Measurements from ENCODE around the gene FAM120A.

The FAM120A gene

DNA sequence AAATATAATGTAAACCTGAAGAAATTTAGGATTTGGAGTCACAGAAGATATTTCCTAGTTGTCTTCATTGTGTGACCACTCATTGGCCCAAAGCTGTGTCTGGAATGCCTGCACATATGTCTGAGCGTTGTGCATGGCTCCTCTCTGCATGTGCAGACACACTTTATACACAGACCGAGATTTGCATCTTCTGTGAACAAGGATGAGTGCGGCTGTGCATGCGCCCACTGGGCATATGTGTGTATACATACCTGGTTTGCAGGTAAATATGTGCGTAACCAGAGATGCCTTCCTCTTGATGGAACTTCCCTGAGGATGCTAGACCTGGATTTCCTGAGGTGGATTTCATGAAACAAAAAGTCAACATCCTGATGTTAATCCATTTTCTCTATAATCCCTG lies 144.0 kb downstream of the FAM120A start:
- DNase-seq (ENCODE audit: low read depth, low spot score): no peak

GRCh38 chr9:93595861-93596365 lies 144.4 kb downstream of the FAM120A start:
- no peak for DNase-seq (ENCODE audit: low read depth, low spot score)

DNA sequence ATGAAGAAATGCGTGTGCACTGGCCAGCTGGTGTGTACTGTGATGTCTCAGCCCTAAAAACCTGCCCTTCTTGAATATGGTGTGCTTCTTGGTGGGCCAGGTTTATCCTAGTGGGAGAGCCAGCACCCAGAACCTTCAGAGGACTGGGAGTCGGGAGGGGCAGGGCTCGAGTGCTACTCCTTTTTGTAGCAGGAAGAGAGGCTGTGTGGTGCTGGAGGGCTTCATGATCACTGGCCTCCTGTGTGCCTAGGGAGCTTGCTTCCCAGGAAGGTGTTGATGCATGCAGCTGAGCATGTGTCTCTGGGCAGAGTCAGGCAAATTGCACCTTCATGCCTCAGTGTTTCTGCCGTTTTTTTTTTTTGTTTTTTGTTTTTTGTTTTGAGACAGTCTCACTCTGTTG lies 144.9 kb downstream of the FAM120A start:
- no peak for DNase-seq (ENCODE audit: low read depth, low spot score)

DNA sequence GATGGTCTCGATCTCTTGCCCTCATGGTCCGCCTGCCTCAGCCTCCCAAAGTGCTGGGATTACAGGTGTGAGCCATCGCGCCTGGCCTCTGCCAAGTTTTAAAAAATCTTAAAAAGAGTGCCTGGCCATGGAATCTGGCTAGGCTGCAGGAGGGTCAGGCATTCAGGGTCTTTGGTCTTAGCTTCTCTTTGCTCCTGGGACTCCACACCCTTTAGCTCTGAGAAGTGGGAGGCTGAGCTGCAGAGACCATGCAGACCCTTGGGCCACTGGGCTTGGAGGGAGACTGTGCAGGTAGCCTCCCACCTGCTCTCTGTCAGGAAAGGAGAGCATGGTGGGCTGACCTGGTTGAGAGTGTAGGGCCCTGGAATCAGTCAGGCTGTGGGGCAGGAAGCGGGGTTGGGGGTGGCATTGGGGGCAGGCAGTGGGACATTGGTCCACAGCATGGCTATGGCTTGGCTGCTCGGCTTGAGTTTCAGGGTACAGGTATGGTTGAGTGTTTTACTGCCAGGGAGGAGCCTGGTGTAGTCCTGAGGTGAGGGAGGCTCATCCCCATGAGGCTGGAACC lies 145.7 kb downstream of the FAM120A start:
- DNase-seq (ENCODE audit: low read depth, low spot score): no peak

DNA sequence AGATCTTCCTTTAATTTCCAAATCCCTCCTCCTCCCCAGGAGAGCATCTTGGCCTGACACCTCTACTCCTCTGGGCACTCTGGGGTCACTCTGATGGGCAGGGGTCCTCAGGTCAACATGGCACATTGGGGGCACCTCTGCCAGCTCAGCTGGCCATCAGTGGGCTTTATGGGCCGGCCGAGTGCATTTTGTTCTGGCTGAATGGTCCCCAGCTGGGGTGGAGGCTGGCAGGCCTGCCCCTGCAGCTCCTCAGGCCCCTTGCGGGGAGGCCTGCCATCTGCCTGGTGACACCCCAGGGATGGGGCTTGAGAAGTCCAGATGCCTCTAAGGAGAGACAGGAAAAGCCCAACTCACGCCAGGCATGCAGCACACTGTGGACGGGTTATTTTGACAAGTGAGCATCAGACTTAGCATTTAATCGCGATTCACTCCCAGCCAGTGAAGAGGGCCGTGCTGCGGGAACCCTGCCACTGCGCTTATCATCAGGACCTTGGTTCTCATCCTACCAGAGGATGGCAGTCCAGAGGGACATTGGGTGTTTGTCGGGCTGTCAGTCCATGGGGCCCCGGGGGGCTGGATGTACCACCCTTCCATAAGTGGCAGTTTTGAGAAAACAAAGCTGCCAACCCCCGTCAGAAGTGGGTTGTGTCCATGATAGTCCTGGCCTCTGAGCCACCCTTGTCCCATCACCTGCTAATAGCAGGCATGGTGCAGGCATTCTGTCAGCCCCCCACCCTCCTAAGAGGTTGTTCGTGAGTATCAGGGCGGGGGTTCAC lies 146.6 kb downstream of the FAM120A start:
- DNase-seq (ENCODE audit: low read depth, low spot score): no peak

- no peak for DNase-seq (ENCODE audit: low read depth, low spot score)
These were observed 147.3 kb downstream of the FAM120A start for GRCh38 chr9:93598647-93599241.

- DNase-seq (ENCODE audit: low read depth, low spot score): no peak
These were observed 148.3 kb downstream of the FAM120A start for GRCh38 chr9:93599571-93600403.

DNA sequence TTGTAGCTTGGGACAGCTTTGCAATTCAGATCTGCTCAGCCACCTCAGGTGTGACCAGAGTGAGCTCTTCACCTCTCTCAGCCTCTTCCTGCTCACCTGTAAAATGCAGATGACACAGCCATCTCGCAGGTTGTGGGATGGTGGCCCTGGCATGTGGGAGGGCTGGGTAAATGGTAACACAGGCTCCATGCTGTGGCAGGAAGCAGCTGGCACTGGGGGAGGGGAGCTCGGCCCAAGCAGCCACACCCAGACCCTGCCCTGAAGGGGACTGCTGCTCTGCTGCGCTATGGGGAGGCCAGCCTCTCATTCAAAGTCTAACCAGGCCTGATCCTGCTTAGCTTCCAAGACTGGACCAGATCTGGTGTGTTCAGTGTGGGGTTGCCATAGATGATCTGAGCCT lies 149.0 kb downstream of the FAM120A start:
- DNase-seq (ENCODE audit: low read depth, low spot score): no peak

DNA sequence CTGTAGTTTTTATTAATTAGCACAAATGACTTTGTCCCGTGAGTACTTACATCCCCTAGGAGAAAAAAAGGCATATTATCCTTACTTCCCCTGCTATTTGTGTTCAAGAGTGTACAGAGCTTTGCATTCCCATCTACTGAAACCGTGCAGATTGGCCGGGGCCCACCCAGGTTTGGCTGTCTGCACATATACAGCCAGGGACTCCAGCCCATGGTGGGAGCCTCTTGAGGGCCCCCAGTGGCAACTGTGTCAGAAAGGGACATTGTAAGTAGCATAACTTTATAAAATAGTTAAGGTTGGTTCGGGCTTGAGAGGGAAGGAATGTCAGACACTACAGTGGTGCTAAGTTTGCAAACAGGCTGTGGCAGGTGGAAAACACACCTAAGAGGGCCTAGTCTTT lies 149.6 kb downstream of the FAM120A start:
- no peak for DNase-seq (ENCODE audit: low read depth, low spot score)

DNA sequence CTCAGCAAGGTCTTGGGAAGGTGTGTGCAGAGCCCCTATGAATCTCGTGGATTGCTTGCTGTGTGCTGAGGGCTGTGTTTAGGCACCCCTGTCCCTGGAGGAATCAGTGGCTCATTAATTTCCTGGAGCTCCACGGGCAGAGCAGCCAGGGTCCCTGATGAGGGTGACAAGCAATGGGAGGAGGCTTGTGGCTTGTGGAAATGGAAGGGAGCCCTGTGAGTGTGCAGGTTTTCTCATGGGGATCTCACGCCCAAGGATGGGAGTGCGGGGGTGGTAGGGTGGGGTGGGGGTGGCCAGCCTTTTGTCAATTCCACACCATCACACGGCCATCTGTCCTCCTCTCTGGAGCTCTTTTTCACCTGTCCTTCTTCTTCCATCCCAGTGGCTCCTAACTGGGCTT lies 150.2 kb downstream of the FAM120A start:
- no peak for DNase-seq (ENCODE audit: low read depth, low spot score)

GRCh38 chr9:93603011-93603410 lies 151.5 kb downstream of the FAM120A start:
- DNase-seq (ENCODE audit: low read depth, low spot score): no peak

- DNase-seq (ENCODE audit: low read depth, low spot score): no peak
These were observed 152.4 kb downstream of the FAM120A start for GRCh38 chr9:93603906-93604326.

DNA sequence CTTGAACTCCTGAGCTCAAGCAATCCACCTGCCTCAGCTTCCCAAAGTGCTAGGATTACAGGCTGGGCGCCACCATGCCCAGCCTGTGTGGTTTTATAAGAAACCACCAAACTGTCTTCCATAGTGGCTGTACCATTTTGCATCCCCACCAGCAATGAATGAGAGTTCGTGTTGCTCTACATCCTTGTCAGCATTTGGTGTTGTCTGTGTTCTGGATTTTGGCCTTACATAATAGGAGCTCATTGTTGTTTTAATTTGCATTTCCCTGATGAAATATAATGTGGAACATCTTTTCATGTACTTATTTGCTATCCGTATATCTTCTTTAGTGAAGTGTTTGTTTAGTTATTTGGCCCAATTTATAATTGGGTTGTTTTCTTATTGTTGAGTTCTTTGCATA lies 154.7 kb downstream of the FAM120A start:
- no peak for DNase-seq (ENCODE audit: low read depth, low spot score)

DNA sequence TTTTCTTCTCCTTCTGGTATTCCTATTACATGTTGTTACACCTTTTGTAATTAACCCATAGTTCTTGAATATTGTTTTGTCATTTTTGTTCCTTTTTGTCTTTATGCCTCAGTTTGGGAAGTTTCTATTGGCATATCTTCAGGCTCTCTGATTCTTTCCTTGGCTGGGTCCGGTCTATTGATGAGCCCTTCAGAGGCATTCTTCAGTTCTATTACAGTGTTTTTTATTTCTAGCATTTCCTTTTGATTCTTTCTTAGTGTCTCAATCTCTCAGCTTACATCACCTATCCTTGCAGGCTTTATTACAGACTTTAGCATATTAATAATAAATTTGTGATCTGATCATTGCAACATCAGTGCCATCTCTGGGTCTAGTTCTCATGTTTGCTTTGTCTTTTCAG lies 158.7 kb downstream of the FAM120A start:
- DNase-seq (ENCODE audit: low read depth, low spot score): no peak

DNA sequence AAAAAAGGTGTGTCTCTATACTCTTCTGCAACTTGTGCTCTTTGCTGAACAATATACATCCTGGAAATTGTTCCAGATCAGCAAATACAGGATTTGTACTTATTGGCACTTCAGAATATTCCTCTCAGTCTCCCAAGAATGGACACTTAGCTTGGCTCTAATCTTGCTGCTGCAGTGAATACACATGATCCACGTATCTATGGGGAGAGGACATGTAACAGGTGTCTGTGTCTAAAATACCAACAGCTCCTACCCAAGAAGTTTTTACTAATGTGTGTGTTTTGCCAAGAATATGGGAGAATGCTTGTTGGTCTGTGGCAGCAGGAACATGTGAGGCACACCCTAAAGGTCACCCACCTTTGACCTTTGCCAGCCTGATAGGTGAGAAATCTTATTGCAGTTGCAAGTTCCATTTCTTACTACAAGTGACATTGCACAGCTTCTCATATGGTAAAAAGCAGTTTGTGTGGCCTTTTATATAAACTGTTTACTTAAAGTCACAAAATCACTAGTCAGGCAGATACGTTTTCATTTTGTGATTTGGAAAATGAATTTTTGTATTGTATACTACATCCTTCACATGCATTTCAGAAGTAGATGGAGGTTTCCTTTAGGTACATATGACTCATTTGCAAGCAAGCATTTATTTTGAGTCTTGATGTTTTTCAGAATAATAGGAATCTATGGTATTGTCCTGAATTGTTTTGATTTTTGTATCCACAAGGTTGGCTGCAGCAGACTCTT lies 160.7 kb downstream of the FAM120A start:
- no peak for DNase-seq (ENCODE audit: low read depth, low spot score)

- DNase-seq (ENCODE audit: low read depth, low spot score): no peak
These were observed 161.3 kb downstream of the FAM120A start for GRCh38 chr9:93612796-93613154.

DNA sequence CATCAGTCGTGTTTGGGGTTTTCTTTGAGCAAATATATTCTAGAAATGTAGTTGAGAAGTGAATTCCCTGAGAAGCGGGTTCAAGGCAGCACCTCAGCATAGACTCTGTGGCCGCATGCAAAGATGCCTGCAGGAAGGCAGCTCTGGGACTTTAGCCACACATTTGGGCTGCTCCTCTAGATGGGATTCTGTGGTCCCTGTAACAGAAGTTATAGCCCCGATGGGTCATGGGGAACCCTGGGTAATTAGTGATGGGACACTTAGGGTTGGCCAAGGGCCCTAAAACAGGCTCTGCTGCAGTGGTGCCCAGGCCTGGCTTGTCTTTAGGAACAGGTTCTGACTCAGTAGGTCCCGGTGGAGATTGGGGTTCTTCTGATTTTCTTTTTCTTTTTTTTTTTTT lies 161.7 kb downstream of the FAM120A start:
- no peak for DNase-seq (ENCODE audit: low read depth, low spot score)

DNA sequence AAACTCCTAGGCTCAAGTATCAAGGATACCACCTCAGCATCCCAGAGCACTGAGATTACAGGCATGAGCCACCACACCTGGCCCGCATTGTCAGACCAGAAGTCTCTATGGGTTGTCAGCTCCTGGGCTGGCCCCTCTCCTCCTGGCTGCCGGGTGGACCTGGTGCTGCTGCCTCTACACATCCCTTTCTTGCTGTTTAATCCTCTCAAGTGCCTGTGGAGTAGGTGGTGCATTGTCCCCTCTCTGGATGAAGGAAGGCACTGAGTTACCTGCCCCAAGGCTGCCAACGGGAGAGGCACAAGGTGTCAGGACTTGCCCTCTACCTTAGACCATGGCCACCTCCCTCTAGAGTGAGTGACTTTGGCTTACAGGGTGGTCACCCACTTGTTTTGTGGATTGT lies 162.3 kb downstream of the FAM120A start:
- no peak for DNase-seq (ENCODE audit: low read depth, low spot score)

DNA sequence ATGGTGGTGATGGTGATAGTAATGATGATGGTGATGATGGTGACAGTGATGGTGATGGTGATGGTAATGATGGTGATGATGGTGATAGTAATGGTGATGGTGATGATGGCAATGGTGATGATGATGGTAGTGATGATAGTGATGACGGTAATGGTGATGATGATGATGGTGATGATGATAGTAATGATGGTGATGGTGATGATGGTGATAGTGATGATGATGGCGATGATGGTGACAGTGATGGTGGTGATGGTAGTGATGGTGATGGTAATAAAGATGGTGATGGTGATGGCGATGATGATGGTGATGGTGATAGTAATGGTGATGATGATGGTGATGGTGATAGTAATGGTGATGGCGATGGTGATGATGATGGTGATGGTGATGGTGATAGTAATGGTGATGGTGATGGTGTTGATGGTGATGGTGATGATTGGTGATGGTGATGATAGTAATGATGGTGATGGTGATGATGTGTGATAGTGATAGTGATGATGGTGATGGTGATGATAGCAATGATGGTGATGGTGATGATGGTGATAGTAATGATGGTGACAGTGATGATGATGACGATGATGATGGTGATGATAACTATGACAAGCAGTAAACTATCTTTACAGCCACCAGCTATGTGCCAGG lies 163.5 kb downstream of the FAM120A start:
- DNase-seq (ENCODE audit: low read depth, low spot score): no peak
